Measurements from ENCODE around the gene PDZD8.

- no peak for TF ChIP-seq CTCF (IDR thresholded peaks at IDR 0.05; ENCODE audit: extremely low read depth in 1 of 2, insufficient read depth in 1 of 2, low read depth in 1 of 2, low read length in 2 of 2)
- no peak for TF ChIP-seq POLR2A (IDR thresholded peaks at IDR 0.05; ENCODE audit: low read depth, low read length)
- no peak for TF ChIP-seq POLR2AphosphoS5 (IDR thresholded peaks at IDR 0.05; ENCODE audit: insufficient read depth, low read depth, low read length)
- TF ChIP-seq EZH2 (IDR thresholded peaks at IDR 0.05; ENCODE audit: borderline replicate concordance, low read depth, low read length, severe bottlenecking) = no peak
- no peak for TF ChIP-seq JUN (IDR thresholded peaks at IDR 0.05; ENCODE audit: borderline replicate concordance, insufficient read depth, insufficient read length, low read depth)
- TF ChIP-seq MAX (IDR thresholded peaks at IDR 0.05; ENCODE audit: insufficient read depth, insufficient read length) = no peak
- no peak for TF ChIP-seq GATA2 (IDR thresholded peaks at IDR 0.05; ENCODE audit: insufficient read depth, insufficient read length, low read depth, low read length)
Observed at GRCh38 chr10:117271427-117271826, 103.8 kb downstream of the PDZD8 start.
